HepG2 (cell line): ENCODE measurements around the gene RHOBTB3. TPM values are rescaled to one million over a fixed set of nuclear protein-coding genes. Genes with fewer than 3 reads are reported as not detected.
"Not testable (repeated sequence)": the region's sequence is repeated elsewhere in the genome, so short reads cannot be mapped to it uniquely, and the experiment has no call there.

Experiments used
- ATAC-seq: fragments of 200-7000 bp; cut with Tn5 transposase; 3 replicates; pipeline ENCODE4 v1.9.1; 2020; ENCODE audit warnings: mild to moderate bottlenecking, moderate library complexity
- BruUV-seq: library from RNA; stranded (reverse); fragments of 400-500 nt; replicated peaks from 2 replicates; lab custom pipeline; 2021; lab: Mats Ljungman, UMichigan
- CTCF ChIA-PET: fragments of 300-600 bp; formaldehyde crosslinking; extraction: SDS; loops from one replicate; lab custom pipeline; 2021; ENCODE audit warnings: low total read pairs, inconsistent platforms, low intra/inter-chr PET ratio; lab: Yijun Ruan, JAX
- POLR2A ChIA-PET: fragments of 350-600 bp; sonication (Branson Sonifier 250); formaldehyde crosslinking; loops from one replicate; lab custom pipeline; 2020; ENCODE audit warnings: antibody characterized with exemption, inconsistent platforms; lab: Yijun Ruan, JAX
- DNase-seq: peaks from one replicate; pipeline ENCODE4 v3.0.0-alpha.2; 2015; ENCODE audit warnings: low spot score
- FAIRE-seq: peaks from 3 replicates; lab custom pipeline; 2011; peaks lifted over from hg19 to GRCh38; lab: Jason Lieb, UNC
- H2AFZ ChIP-seq: one replicate; pipeline ENCODE4 v1.6.1; 2011; ENCODE audit warnings: low read length, inconsistent platforms
- H3K27ac ChIP-seq: fragments of 300-600 bp; 3 replicates; pipeline ENCODE4 v1.8.0; 2011; ENCODE audit warnings: mixed run types, mild to moderate bottlenecking, mixed read lengths, low read length, inconsistent platforms; ENCODE audit not compliant: insufficient read depth; ENCODE audit errors: extremely low read length
- H3K27me3 ChIP-seq, 2 experiments: fragments of 200-600 bp in 1 of 2; 2 replicates in 1 of 2; 3 replicates in 1 of 2; pipeline versions ENCODE4 v1.6.0 to v1.8.0; 2011; ENCODE audit warnings: low read length in 2 of 2, mild to moderate bottlenecking in 2 of 2, moderate library complexity in 2 of 2, inconsistent platforms in 1 of 2; ENCODE audit not compliant: insufficient read depth in 2 of 2, control insufficient read depth in 1 of 2
- H3K36me3 ChIP-seq, 2 experiments: fragments of 200-600 bp in 1 of 2; replicated peaks in 1 of 2; 2 replicates in 1 of 2; 3 replicates in 1 of 2; pipeline versions ENCODE4 v1.5.1 to v1.8.0; 2011; ENCODE audit warnings: low read length in 2 of 2, inconsistent platforms in 1 of 2; ENCODE audit not compliant: insufficient read depth in 2 of 2, control insufficient read depth in 1 of 2
- H3K4me1 ChIP-seq: 2 replicates; pipeline ENCODE4 v1.5.1; 2012; ENCODE audit warnings: low read length, inconsistent platforms; ENCODE audit not compliant: insufficient read depth
- H3K4me2 ChIP-seq: 2 replicates; pipeline ENCODE4 v1.6.0; 2011; ENCODE audit warnings: low read depth, low read length, inconsistent platforms
- H3K4me3 ChIP-seq, 3 experiments: fragments of 200-600 bp in 1 of 3; sonication (generic), shearing (Covaris generic) in 1 of 3; replicated peaks in 1 of 3; 2 replicates each; pipeline ENCODE4 v1.5.1; 2011 to 2016; ENCODE audit warnings: low read length in 3 of 3, inconsistent platforms in 2 of 3, low read depth in 2 of 3, mild to moderate bottlenecking in 2 of 3, control low read depth in 1 of 3, mixed read lengths in 1 of 3; ENCODE audit not compliant: insufficient read depth in 1 of 3
- H3K79me2 ChIP-seq: one replicate; pipeline ENCODE4 v1.6.1; 2011; ENCODE audit warnings: low read length, inconsistent platforms; ENCODE audit not compliant: insufficient read depth
- H3K9ac ChIP-seq: 2 replicates; pipeline ENCODE4 v1.6.0; 2011; ENCODE audit warnings: mild to moderate bottlenecking, low read depth, low read length, inconsistent platforms; ENCODE audit not compliant: insufficient read depth
- H3K9me3 ChIP-seq: 2 replicates; pipeline ENCODE4 v1.5.1; 2012; ENCODE audit warnings: mild to moderate bottlenecking, low read length
- H4K20me1 ChIP-seq: 2 replicates; pipeline ENCODE4 v1.6.0; 2011; ENCODE audit warnings: inconsistent platforms, mild to moderate bottlenecking, low read length, moderate library complexity; ENCODE audit not compliant: insufficient read depth
- DNMT1 ChIP-seq: sonication (generic); formaldehyde crosslinking; IDR thresholded peaks from 2 replicates; pipeline ENCODE4 v1.5.1; 2020; ENCODE audit warnings: mild to moderate bottlenecking, missing genetic modification reagents
- EP300 ChIP-seq, 3 experiments: sonication (generic) in 1 of 3; formaldehyde crosslinking in 1 of 3; IDR thresholded peaks; 2 replicates each; pipeline versions ENCODE4 v1.5.1 to v1.6.1; 2011 to 2020; ENCODE audit warnings: low read depth in 2 of 3, low read length in 2 of 3, borderline replicate concordance in 1 of 3, improper control_type of control experiment in 1 of 3, mild to moderate bottlenecking in 1 of 3, missing genetic modification reagents in 1 of 3, moderate library complexity in 1 of 3
- MXD4 ChIP-seq: IDR thresholded peaks from 2 replicates; pipeline ENCODE4 v1.6.1; 2016; ENCODE audit warnings: mild to moderate bottlenecking, missing biosample characterization, missing genetic modification reagents
- PLSCR1 ChIP-seq: sonication (generic); formaldehyde crosslinking; IDR thresholded peaks from 2 replicates; pipeline ENCODE4 v1.5.0; 2020; ENCODE audit warnings: missing genetic modification reagents, mild to moderate bottlenecking, borderline replicate concordance
- RARG ChIP-seq: sonication (generic); formaldehyde crosslinking; IDR thresholded peaks from 2 replicates; pipeline ENCODE4 v1.4.0; 2020; ENCODE audit warnings: low read depth, mild to moderate bottlenecking, missing genetic modification reagents
- SNAI1 ChIP-seq: sonication (generic); formaldehyde crosslinking; IDR thresholded peaks from 2 replicates; pipeline ENCODE4 v1.5.0; 2020; ENCODE audit warnings: mild to moderate bottlenecking, missing genetic modification reagents, borderline replicate concordance
- SNAPC5 ChIP-seq: sonication (generic); formaldehyde crosslinking; IDR thresholded peaks from 2 replicates; pipeline ENCODE4 v1.8.1; 2023; ENCODE audit warnings: mild to moderate bottlenecking, missing genetic modification reagents, borderline replicate concordance
- THAP7 ChIP-seq: sonication (generic); formaldehyde crosslinking; IDR thresholded peaks from 2 replicates; pipeline ENCODE4 v1.8.1; 2023; ENCODE audit warnings: mild to moderate bottlenecking, missing genetic modification reagents
- ZNF274 ChIP-seq: sonication (generic); formaldehyde crosslinking; IDR thresholded peaks from 2 replicates; pipeline ENCODE4 v1.5.1; 2020; ENCODE audit warnings: mild to moderate bottlenecking, missing genetic modification reagents
- ZNF670 ChIP-seq: sonication (generic); formaldehyde crosslinking; IDR thresholded peaks from 2 replicates; pipeline ENCODE4 v1.8.0; 2022; ENCODE audit warnings: mild to moderate bottlenecking, missing genetic modification reagents, borderline replicate concordance
- ZNF790 ChIP-seq: sonication (generic); formaldehyde crosslinking; IDR thresholded peaks from 2 replicates; pipeline ENCODE4 v1.8.0; 2022; ENCODE audit warnings: missing genetic modification reagents, mild to moderate bottlenecking, borderline replicate concordance
- WGBS: methylation state at CpG from one replicate; pipeline ENCODE4 v1.1.6; 2017; ENCODE audit warnings: low lambda C conversion rate; 5-methylcytosine and 5-hydroxymethylcytosine counted together
- in situ Hi-C: cut with HindIII; loops from 2 replicates; pipeline ENCODE4 v1.10.0; 2017; ENCODE audit warnings: low pct_unique_long_range_greater_than_20kb; ENCODE audit not compliant: extremely low pct_ligation_motif_present
- intact Hi-C: fragments of 100-400 bp; cut with micrococcal nuclease; formaldehyde crosslinking; loops from one replicate; pipeline ENCODE4 v1.10.0; 2022; ENCODE audit not compliant: unreplicated experiment
- polyA plus RNA-seq, 8 experiments: library from polyadenylated mRNA; depleted of rRNA in 3 of 8; stranded (reverse) in 7 of 8; unstranded in 1 of 8; fragments of >200 nt; fragmentation: Illumina TruSeq in 4 of 8; extraction: Trizol in 4 of 8; gene quantifications; 2 replicates each; pipeline versions ENCODE4 v1.2.1 to v1.2.3, GENCODE V29; 2011 to 2016; ENCODE audit warnings: low read depth in 4 of 8, missing spikeins in 1 of 8, mixed read lengths in 1 of 8; ENCODE audit not compliant: insufficient read depth in 1 of 8
- total RNA-seq, 5 experiments: library from RNA; depleted of rRNA; stranded (reverse); fragments of >200 nt; fragmentation: Illumina TruSeq; extraction: Trizol; gene quantifications; 2 replicates each; pipeline ENCODE4 v1.2.3, GENCODE V29; 2016; ENCODE audit warnings: low read depth in 1 of 5

RHOBTB3 gene
- total and polyA plus RNA-seq, 2 of the 13 experiments (the other 11 are each of a cell fraction or from before 2014, with no cell fraction given) = 31.6 to 35.4 TPM

- Histone ChIP-seq H3K4me2 (no peak overlapping the region), H2AFZ (no peak overlapping the region), H3K79me2 (no peaks in the 10 kb centered on the region), H3K27me3 (no peaks in the 10 kb centered on the region), H3K4me3 (no peak overlapping the region), H4K20me1 (no peaks in the 10 kb centered on the region)
- intact Hi-C loops (no loop called here), in situ Hi-C loops (no loop called here)
- FAIRE-seq (no peak), DNase-seq (no peak)
- ChIA-PET POLR2A (no interaction called here), CTCF (no interaction called here)
- no TSS peak for BruUV-seq
- TF ChIP-seq RARG (CRISPR knock-in tag) (no peak), SNAPC5 (CRISPR knock-in tag) (no peak), PLSCR1 (CRISPR knock-in tag) (no peak), MXD4 (CRISPR knock-in tag) (no peak), ZNF274 (CRISPR knock-in tag) (no peak), DNMT1 (CRISPR knock-in tag) (no peak), SNAI1 (no peak), THAP7 (no peak), EP300 (IDR thresholded peaks at IDR 0.05; ENCODE audit: low read depth in 2 of 2, low read length in 2 of 2) (no peak), EP300 (CRISPR knock-in tag; IDR thresholded peaks at IDR 0.05; ENCODE audit: borderline replicate concordance) (no peak), ZNF670 (CRISPR knock-in tag) (no peak), ZNF790 (CRISPR knock-in tag) (no peak)
- TF ChIP-seq, all 625 proteins: peak for 0
- Histone ChIP-seq H3K4me1 (peaks cover 17% of the 10 kb centered on the region), H3K27ac (no peak overlapping the region), H3K9ac (no peak overlapping the region), H3K9me3 (no peaks in the 10 kb centered on the region), H3K36me3 (no peaks in the 10 kb centered on the region)
- WGBS = 78% methylated on average over 9 of the region's 9 CpGs
- no peak for ATAC-seq
These were observed 24.1 kb upstream of the RHOBTB3 start for GRCh38 chr5:95707055-95707454.

GRCh38 chr5:95707534-95708188 lies 23.5 kb upstream of the RHOBTB3 start:
- ATAC-seq, H3K36me3 ChIP-seq, H3K27ac ChIP-seq, H4K20me1 ChIP-seq, FAIRE-seq, H3K4me3 ChIP-seq, H3K4me2 ChIP-seq, H3K9ac ChIP-seq, H3K9me3 ChIP-seq, DNase-seq, BruUV-seq, H3K79me2 ChIP-seq, POLR2A ChIA-PET, CTCF ChIA-PET, in situ Hi-C loops, intact Hi-C loops, H2AFZ ChIP-seq, H3K27me3 ChIP-seq: not testable (repeated sequence)
- 37% methylated on average over 8 of the region's 8 CpGs for WGBS
- H3K4me1 ChIP-seq = peaks cover 16% of the 10 kb centered on the region
